ENCODE results near the gene TPSAB1.

DNA sequence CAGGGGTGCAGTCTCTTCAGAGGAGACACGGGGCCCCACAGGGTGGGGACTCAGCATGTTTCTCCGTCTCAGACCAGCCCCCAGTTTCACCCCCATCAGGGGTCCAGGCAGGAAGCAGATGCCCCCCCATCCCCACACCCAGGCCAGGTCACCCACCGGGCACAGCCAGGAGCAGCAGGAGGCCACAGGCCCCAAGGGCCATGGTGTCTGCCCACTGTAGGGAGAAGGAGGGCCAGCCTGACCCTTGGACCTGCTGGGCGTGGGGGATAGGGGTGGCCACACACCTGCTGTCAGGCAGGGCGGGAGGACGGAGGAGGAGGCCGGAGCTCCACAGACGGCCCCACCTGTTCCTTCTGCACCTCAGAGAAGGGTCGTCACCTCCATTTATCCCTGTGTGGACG, 15.5 kb upstream of the TPSAB1 start, which contains the start of gene TPSG1:
- TF ChIP-seq POLR2AphosphoS5 (IDR thresholded peaks at IDR 0.05) = no peak
- TF ChIP-seq, protein P1, sequence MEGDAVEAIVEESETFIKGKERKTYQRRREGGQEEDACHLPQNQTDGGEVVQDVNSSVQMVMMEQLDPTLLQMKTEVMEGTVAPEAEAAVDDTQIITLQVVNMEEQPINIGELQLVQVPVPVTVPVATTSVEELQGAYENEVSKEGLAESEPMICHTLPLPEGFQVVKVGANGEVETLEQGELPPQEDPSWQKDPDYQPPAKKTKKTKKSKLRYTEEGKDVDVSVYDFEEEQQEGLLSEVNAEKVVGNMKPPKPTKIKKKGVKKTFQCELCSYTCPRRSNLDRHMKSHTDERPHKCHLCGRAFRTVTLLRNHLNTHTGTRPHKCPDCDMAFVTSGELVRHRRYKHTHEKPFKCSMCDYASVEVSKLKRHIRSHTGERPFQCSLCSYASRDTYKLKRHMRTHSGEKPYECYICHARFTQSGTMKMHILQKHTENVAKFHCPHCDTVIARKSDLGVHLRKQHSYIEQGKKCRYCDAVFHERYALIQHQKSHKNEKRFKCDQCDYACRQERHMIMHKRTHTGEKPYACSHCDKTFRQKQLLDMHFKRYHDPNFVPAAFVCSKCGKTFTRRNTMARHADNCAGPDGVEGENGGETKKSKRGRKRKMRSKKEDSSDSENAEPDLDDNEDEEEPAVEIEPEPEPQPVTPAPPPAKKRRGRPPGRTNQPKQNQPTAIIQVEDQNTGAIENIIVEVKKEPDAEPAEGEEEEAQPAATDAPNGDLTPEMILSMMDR (IDR thresholded peaks at IDR 0.05) = no peak
